OCI-M1 (cell line): ENCODE measurements around the gene ELAVL2.
A peak's percentile ranks its signal among the peaks of the same experiment; 100 is the strongest.

Source experiments
- DNase-seq: peaks from one replicate; lab custom pipeline; 2025; lab: John Stamatoyannopoulos, UW

ELAVL2 gene

GRCh38 chr9:23662320-23662719 lies 163.7 kb downstream of the ELAVL2 start:
- no peak for DNase-seq

GRCh38 chr9:23659346-23660006 lies 166.6 kb downstream of the ELAVL2 start:
- DNase-seq, result no peak

- peak; percentile 78 for DNase-seq
These were observed 167.4 kb downstream of the ELAVL2 start for GRCh38 chr9:23658376-23659258.

- no peak for DNase-seq
These were observed 175.0 kb downstream of the ELAVL2 start for GRCh38 chr9:23651051-23651450.

GRCh38 chr9:23648651-23649050 lies 177.4 kb downstream of the ELAVL2 start:
- DNase-seq, result no peak

DNA sequence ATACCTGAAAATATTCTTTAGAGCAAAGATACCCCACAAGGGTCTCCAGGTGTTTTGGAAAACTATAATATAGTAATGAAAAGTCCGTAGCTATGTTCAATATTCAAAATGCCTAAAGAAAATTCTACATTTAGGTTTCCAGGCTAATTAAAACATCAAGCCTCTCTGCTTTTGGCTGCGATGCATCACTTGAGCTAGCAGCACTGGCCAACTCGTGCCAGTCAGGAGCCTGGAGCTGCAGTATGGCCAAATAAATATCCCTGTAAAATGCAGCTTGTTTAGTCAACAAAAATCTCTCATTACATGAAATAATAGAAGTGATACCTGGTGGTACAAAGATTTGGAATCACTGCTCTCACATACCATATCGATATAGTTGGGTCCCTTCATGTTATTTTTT lies 181.1 kb downstream of the ELAVL2 start:
- DNase-seq, result no peak

DNA sequence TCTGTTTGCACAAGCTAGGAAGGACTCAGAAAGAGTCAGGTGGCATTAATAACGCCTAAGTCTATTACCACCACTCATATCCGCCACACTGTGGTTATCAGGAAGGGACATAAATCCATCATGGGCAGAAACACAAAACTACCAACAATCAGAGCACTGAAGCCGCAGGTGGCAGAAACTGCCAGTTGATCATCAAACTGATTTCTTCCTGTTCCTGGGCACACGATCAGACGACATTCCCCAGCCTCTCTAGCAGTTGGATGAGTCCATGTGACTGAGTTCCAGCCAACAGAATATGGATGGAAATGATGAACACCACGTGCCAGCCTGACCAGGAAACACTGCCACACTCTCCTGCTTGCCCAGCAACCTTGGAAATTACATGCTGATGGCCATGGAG lies 181.7 kb downstream of the ELAVL2 start:
- DNase-seq, result no peak

DNA sequence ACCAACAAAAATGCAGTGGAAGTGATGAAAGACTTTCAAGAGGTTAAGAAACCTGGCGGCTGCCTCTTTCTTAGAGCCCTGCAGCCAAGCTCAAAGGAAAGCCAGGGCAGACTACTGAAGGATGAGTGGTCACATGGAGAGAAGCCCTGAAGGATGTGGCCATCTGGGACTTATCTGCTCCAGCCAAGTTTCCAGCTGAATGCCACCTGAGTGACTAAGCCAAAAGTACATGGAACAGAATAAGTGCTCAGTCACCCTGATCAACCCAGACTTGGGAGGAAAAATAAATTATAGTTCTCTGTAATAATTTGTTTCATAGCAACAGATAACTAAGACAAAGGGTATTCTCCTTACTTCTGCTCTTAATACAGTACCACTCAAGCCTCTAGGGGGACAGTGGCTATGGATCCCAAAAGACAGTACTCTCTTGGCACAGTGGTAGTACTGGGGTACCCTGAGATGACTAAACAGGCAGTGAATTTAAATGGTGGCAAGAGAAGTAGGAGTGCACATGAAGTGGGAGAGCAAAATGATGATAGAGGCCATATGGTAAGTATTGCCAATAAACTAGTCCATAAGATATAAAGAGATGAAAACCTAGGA lies 182.3 kb downstream of the ELAVL2 start:
- no peak for DNase-seq
